Mesendoderm (in vitro differentiated cells): ENCODE data around the gene IKBKG.
"Not testable (repeated sequence)": the region's sequence is repeated elsewhere in the genome, so short reads cannot be mapped to it uniquely, and the experiment has no call there.

ENCODE experiments used
- DNase-seq: peaks from one replicate; pipeline ENCODE4 v3.0.0; 2013
- H2AK5ac ChIP-seq: 2 replicates; pipeline ENCODE4 v1.6.1; 2013; ENCODE audit warnings: low read length, inconsistent platforms
- H2BK120ac ChIP-seq: 2 replicates; pipeline ENCODE4 v1.6.1; 2013; ENCODE audit warnings: low read depth, mild to moderate bottlenecking, low read length, moderate library complexity, mixed read lengths
- H2BK15ac ChIP-seq: replicated peaks from 2 replicates; pipeline ENCODE4 v1.6.1; 2013; ENCODE audit warnings: low read depth, mild to moderate bottlenecking, moderate library complexity
- H2BK5ac ChIP-seq: 2 replicates; pipeline ENCODE4 v1.6.1; 2013; ENCODE audit warnings: low read length, inconsistent platforms
- H3K18ac ChIP-seq: 2 replicates; pipeline ENCODE4 v1.6.1; 2013; ENCODE audit warnings: mild to moderate bottlenecking, low read length, mixed read lengths
- H3K23ac ChIP-seq: one replicate; pipeline ENCODE4 v1.6.1; 2013; ENCODE audit warnings: low read length
- H3K27ac ChIP-seq: 2 replicates; pipeline ENCODE4 v1.5.1; 2013; ENCODE audit warnings: low read depth, mild to moderate bottlenecking, inconsistent platforms, low read length, moderate library complexity
- H3K27me3 ChIP-seq: 2 replicates; pipeline ENCODE4 v1.6.1; 2013; ENCODE audit warnings: low read length, control low read depth, mild to moderate bottlenecking, inconsistent platforms; ENCODE audit not compliant: insufficient read depth, poor library complexity
- H3K36me3 ChIP-seq: 2 replicates; pipeline ENCODE4 v1.6.1; 2013; ENCODE audit warnings: low read length, inconsistent platforms; ENCODE audit not compliant: control insufficient read depth, insufficient read depth
- H3K4ac ChIP-seq: one replicate; pipeline ENCODE4 v1.6.1; 2013; ENCODE audit warnings: low read depth, mild to moderate bottlenecking, low read length, moderate library complexity
- H3K4me1 ChIP-seq: 2 replicates; pipeline ENCODE4 v1.6.1; 2013; ENCODE audit warnings: low read depth, low read length, inconsistent platforms; ENCODE audit not compliant: control insufficient read depth
- H3K4me2 ChIP-seq: 2 replicates; pipeline ENCODE4 v1.6.1; 2013; ENCODE audit warnings: low read length
- H3K4me3 ChIP-seq: 2 replicates; pipeline ENCODE4 v1.5.1; 2013; ENCODE audit warnings: mild to moderate bottlenecking, low read length
- H3K56ac ChIP-seq: one replicate; pipeline ENCODE4 v1.6.1; 2013; ENCODE audit warnings: low read length
- H3K79me1 ChIP-seq: 2 replicates; pipeline ENCODE4 v1.6.1; 2013; ENCODE audit warnings: low read length, inconsistent platforms
- H3K79me2 ChIP-seq: 2 replicates; pipeline ENCODE4 v1.6.1; 2013; ENCODE audit warnings: mild to moderate bottlenecking, low read length; ENCODE audit not compliant: control insufficient read depth, insufficient read depth
- H3K9ac ChIP-seq: 2 replicates; pipeline ENCODE4 v1.6.1; 2013; ENCODE audit warnings: low read length, inconsistent platforms
- H4K5ac ChIP-seq: one replicate; pipeline ENCODE4 v1.6.1; 2013; ENCODE audit warnings: low read length
- H4K8ac ChIP-seq: one replicate; pipeline ENCODE4 v1.6.1; 2013; ENCODE audit warnings: low read depth, mild to moderate bottlenecking, control low read depth, low read length, moderate library complexity
- WGBS: extraction: QIAGEN DNeasy Blood & Tissue Kit; methylation state at CpG from one replicate; pipeline ENCODE4 v1.1.7; 2013; ENCODE audit warnings: low lambda C conversion rate, missing lambda C conversion rate; ENCODE audit not compliant: insufficient coverage; ENCODE audit errors: extremely low coverage; 5-methylcytosine and 5-hydroxymethylcytosine counted together

IKBKG gene

DNA sequence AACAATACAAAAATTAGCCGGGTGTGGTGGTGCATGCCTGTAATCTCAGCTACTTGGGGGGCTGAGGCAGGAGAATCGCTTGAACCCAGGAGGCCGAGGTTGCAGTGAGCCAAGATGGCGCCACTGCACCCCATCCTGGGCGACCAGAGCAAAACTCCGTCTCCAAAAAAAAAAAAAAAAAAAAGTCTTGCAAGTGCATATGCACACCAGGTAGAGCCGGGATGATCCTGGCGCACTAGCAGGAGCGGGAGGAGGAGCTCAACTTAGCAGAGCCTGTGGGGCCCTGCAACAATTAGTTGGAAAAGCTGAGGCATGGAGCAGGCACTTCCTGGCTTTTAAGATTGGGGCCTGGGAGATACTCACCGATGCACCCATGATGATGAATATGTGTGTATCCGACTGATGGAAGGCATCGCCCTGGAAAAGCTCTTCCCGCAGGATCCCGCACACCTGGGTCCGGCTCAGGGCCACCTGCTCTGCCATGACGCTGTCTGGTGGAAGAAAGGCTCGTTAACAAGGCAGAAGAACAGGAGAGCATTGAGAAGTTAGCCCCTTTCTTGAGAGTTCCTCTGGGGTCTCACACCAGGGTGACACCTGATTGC lies 1.6 kb upstream of the IKBKG start:
- Histone ChIP-seq H3K4me1 (no peaks in the 10 kb centered on the region), H3K4ac (no peak overlapping the region), H2AK5ac (no peak overlapping the region), H3K79me1 (no peaks in the 10 kb centered on the region), H2BK15ac (no peak overlapping the region), H4K8ac (no peak overlapping the region), H3K27me3 (no peaks in the 10 kb centered on the region), H3K9ac (peak overlapping the region; percentile 90), H2BK120ac (no peak overlapping the region), H3K27ac (no peak overlapping the region), H3K79me2 (peaks cover 5% of the 10 kb centered on the region), H3K18ac (no peak overlapping the region), H2BK5ac (no peak overlapping the region), H3K23ac (no peak overlapping the region), H4K5ac (no peak overlapping the region), H3K36me3 (no peaks in the 10 kb centered on the region), H3K4me2 (peak overlapping the region; percentile 68), H3K56ac (peak overlapping the region; percentile 90), H3K4me3 (no peak overlapping the region)
- no CpG with 5 or more reads among the region's 17 CpGs for WGBS
- no peak for DNase-seq

DNA sequence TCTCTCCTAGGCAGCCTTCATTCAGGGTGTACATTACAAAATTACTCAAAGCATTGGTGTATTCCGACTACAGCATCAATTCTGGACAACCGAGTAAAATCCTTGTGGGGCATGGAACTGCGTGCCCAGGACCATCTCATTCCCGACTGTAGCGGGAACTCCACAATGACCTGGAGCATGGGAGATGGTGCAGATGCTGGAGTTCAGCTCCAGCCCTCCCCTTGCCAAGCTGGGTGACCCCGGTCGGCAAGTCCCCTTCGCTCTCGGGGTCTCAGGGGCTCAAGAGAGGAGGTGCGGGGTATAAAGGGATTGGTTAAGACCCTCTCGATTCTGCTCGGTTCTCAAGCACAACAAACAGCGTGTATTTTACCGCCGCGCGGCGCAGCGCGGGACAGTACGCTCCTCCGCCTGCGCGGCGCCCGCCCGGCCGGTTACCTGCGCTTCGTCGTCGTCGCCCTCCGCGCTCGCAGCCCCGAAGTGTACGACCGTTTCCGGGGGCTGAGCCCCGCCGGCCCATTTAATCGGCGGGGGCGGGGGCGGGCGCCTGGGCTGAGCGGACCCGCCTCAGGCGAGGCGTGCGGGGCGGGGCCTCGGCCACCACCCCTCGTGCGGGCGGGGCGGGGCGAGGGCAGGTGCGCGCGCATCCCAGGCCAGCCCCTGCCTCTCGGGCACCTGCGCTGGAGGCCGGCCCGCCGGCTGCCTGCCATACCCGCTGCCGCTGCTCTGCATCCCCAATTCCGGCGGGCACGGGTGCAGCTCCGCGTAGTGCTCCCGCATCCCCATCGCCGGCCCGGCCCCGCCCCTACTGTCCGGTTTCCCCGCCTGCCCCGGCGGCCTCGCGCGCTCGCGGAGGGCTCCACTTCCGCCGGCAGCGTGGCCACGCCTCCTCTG lies 821 bp upstream of the IKBKG start, which contains the start of gene G6PD:
Gene G6PD (minus strand): TSS at position 493 of the 891 bp plus-strand sequence. CDS start 691 bp downstream, outside the sequence.
- H4K8ac ChIP-seq: no peak within 1 kb of the TSS
- H3K9ac ChIP-seq: peak within 1 kb of the TSS; percentile 90
- no CpG with 5 or more reads among the region's 92 CpGs for WGBS
- H3K4me2 ChIP-seq: peak within 1 kb of the TSS; percentile 68
- no peaks in the 10 kb centered on the region for H3K27me3 ChIP-seq
- H3K56ac ChIP-seq: peak within 1 kb of the TSS; percentile 92
- no peaks in the 10 kb centered on the region for H3K36me3 ChIP-seq
- no peak within 1 kb of the TSS for H2BK120ac ChIP-seq
- peak; percentile 68 for DNase-seq
- peak within 1 kb of the TSS; percentile 88 for H3K4me3 ChIP-seq
- no peak within 1 kb of the TSS for H2BK15ac ChIP-seq
- H3K4ac ChIP-seq: peak within 1 kb of the TSS; percentile 6
- H2AK5ac ChIP-seq: no peak within 1 kb of the TSS
- no peaks in the 10 kb centered on the region for H3K4me1 ChIP-seq
- H3K27ac ChIP-seq: peak within 1 kb of the TSS; percentile 99
- no peaks in the 10 kb centered on the region for H3K79me1 ChIP-seq
- no peak within 1 kb of the TSS for H3K23ac ChIP-seq
- no peak within 1 kb of the TSS for H4K5ac ChIP-seq
- H3K18ac ChIP-seq: peak within 1 kb of the TSS; percentile 90
- H2BK5ac ChIP-seq: no peak within 1 kb of the TSS
- H3K79me2 ChIP-seq: peaks cover 5% of the 10 kb centered on the region

DNA sequence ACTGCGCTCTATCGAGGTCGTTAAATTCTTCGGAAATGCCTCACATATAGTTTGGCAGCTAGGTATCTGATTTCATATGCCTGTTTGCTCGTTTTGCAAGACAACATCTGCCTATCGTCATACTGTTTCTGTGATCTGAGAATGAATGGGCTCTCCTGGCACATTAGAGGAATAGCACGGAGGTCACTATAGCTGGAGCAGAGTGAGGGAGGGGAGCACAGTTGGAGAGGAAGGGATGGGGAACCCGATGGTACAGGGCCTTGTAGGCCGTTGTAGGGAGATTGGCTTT lies 552 bp downstream of the IKBKG start:
- Histone ChIP-seq H3K9ac (peak overlapping the region; percentile 86), H3K4me1 (no peaks in the 10 kb centered on the region)

DNA sequence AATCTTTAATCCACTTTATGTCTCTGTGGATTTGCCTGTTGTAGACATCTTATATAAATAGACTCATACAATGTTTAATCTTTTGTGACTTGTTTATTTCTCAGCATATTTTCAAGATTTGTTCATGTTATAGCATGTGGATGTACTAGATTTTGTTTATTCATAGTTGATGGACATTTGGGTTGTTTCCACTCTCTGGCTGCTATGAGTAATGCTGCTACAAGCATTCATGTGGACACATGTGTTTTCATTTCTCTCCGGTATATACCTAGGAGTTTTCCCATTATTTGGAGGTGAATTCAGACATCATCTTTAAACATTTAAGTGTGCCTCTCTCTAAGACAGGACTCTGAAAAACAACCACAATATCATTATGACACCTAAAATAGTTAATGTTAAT lies 2.3 kb downstream of the IKBKG start:
- H2BK120ac ChIP-seq: no peak overlapping the region
- no peaks in the 10 kb centered on the region for H3K4me1 ChIP-seq
- H4K5ac ChIP-seq: no peak overlapping the region
- H2BK5ac ChIP-seq: no peak overlapping the region
- H3K36me3 ChIP-seq: no peaks in the 10 kb centered on the region
- H3K27me3 ChIP-seq: no peaks in the 10 kb centered on the region
- no peak overlapping the region for H3K23ac ChIP-seq
- H3K79me2 ChIP-seq: peaks cover 5% of the 10 kb centered on the region
- no peak overlapping the region for H2AK5ac ChIP-seq
- H3K56ac ChIP-seq: no peak overlapping the region
- no peak overlapping the region for H3K18ac ChIP-seq
- no peak for DNase-seq
- H3K4me3 ChIP-seq: no peak overlapping the region
- no peak overlapping the region for H4K8ac ChIP-seq
- no peak overlapping the region for H2BK15ac ChIP-seq
- no peak overlapping the region for H3K4me2 ChIP-seq
- H3K27ac ChIP-seq: no peak overlapping the region
- no peaks in the 10 kb centered on the region for H3K79me1 ChIP-seq
- H3K4ac ChIP-seq: no peak overlapping the region
- no peak overlapping the region for H3K9ac ChIP-seq
- no CpG with 5 or more reads among the region's 1 CpG for WGBS

More for the DNA sequence above, 552 bp downstream of the IKBKG start:
- no peak overlapping the region for H2AK5ac ChIP-seq
- H3K27ac ChIP-seq: peak overlapping the region; percentile 99
- H4K5ac ChIP-seq: no peak overlapping the region
- no peak overlapping the region for H2BK120ac ChIP-seq
- H4K8ac ChIP-seq: no peak overlapping the region
- H2BK5ac ChIP-seq: no peak overlapping the region
- H3K79me2 ChIP-seq: peaks cover 5% of the 10 kb centered on the region
- no peaks in the 10 kb centered on the region for H3K36me3 ChIP-seq
- H3K27me3 ChIP-seq: no peaks in the 10 kb centered on the region
- no peaks in the 10 kb centered on the region for H3K79me1 ChIP-seq
- H2BK15ac ChIP-seq: no peak overlapping the region
- no peak overlapping the region for H3K18ac ChIP-seq
- H3K4me2 ChIP-seq: peak overlapping the region; percentile 87
- no peak overlapping the region for H3K4ac ChIP-seq
- no peak overlapping the region for H3K23ac ChIP-seq
- no peak for DNase-seq
- peak overlapping the region; percentile 92 for H3K56ac ChIP-seq
- no CpG with 5 or more reads among the region's 9 CpGs for WGBS
- peak overlapping the region; percentile 88 for H3K4me3 ChIP-seq

DNA sequence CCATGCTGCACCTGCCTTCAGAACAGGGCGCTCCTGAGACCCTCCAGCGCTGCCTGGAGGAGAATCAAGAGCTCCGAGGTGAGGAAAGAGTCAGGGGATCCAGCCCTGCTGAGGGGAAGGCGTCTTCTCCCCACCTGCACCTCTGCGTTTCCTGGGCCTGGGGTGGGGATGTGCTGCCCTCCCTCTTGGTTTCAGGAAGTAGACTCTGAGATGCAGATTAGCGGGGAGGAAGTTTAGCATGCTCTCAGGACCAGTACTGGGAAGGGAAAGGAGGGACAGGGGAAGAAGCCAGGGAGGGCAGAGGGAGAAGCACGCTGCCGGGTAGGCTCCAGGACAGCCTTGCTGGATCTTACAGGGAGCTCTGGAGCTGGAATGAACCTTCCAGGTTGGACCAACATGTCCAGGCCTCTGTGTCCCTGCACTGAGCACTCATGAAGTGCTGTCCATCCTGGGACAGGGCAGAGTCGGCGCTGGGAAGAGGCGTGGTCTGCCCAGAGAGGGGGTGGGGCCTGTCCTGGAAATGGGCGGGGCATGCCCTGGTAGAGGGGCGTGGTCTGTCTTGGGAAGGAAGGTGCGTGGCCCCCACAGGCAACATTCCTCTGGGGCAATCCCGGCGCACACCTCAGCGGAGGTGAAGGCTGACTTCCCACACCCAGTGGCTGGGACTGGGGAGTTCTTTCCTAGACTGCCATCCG lies 4.8 kb downstream of the IKBKG start:
- H3K18ac ChIP-seq, H3K36me3 ChIP-seq, H2BK15ac ChIP-seq, H2BK120ac ChIP-seq, H2AK5ac ChIP-seq, DNase-seq, H3K4me1 ChIP-seq, H3K4ac ChIP-seq, H2BK5ac ChIP-seq, H4K8ac ChIP-seq, H3K23ac ChIP-seq, H3K56ac ChIP-seq, H3K9ac ChIP-seq, H3K27me3 ChIP-seq, H3K4me3 ChIP-seq, H3K27ac ChIP-seq, H3K79me2 ChIP-seq, H3K4me2 ChIP-seq, H4K5ac ChIP-seq, H3K79me1 ChIP-seq: not testable (repeated sequence)
- no CpG with 5 or more reads among the region's 18 CpGs for WGBS
